Duodenal mucosa (tissue), 2 donors: ENCODE results near the gene RGMB.
A peak's percentile ranks its signal among the peaks of the same experiment; 100 is the strongest.
"Not testable (repeated sequence)": the region's sequence is repeated elsewhere in the genome, so short reads cannot be mapped to it uniquely, and the experiment has no call there.

Experiments
- H3K27ac ChIP-seq: one replicate; pipeline ENCODE4 v1.7.0; 2013; ENCODE audit warnings: low read depth, low read length
- H3K27me3 ChIP-seq, 2 donors: one replicate each; pipeline ENCODE4 v1.7.0; 2013; ENCODE audit warnings: low read length in 2 of 2, control low read depth in 1 of 2; ENCODE audit not compliant: insufficient read depth in 2 of 2, control insufficient read depth in 1 of 2
- H3K36me3 ChIP-seq, 2 donors: one replicate each; pipeline ENCODE4 v1.7.0; 2013; ENCODE audit warnings: low read length in 2 of 2, control low read depth in 1 of 2; ENCODE audit not compliant: insufficient read depth in 2 of 2, control insufficient read depth in 1 of 2
- H3K4me1 ChIP-seq, 2 donors: one replicate each; pipeline ENCODE4 v1.7.0; 2013; ENCODE audit warnings: low read length in 2 of 2, control low read depth in 1 of 2; ENCODE audit not compliant: insufficient read depth in 2 of 2, control insufficient read depth in 1 of 2
- H3K4me3 ChIP-seq, 2 donors: one replicate each; pipeline ENCODE4 v1.7.0; 2013; ENCODE audit warnings: low read length in 2 of 2, low read depth in 1 of 2
- H3K9ac ChIP-seq, 2 donors: one replicate each; pipeline ENCODE4 v1.7.0; 2013; ENCODE audit warnings: low read length in 2 of 2, low read depth in 1 of 2
- H3K9me3 ChIP-seq, 2 donors: one replicate each; pipeline ENCODE4 v1.7.0; 2013; ENCODE audit warnings: low read length in 2 of 2, control low read depth in 1 of 2; ENCODE audit not compliant: control insufficient read depth in 1 of 2

RGMB gene, protein sequence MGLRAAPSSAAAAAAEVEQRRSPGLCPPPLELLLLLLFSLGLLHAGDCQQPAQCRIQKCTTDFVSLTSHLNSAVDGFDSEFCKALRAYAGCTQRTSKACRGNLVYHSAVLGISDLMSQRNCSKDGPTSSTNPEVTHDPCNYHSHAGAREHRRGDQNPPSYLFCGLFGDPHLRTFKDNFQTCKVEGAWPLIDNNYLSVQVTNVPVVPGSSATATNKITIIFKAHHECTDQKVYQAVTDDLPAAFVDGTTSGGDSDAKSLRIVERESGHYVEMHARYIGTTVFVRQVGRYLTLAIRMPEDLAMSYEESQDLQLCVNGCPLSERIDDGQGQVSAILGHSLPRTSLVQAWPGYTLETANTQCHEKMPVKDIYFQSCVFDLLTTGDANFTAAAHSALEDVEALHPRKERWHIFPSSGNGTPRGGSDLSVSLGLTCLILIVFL

DNA sequence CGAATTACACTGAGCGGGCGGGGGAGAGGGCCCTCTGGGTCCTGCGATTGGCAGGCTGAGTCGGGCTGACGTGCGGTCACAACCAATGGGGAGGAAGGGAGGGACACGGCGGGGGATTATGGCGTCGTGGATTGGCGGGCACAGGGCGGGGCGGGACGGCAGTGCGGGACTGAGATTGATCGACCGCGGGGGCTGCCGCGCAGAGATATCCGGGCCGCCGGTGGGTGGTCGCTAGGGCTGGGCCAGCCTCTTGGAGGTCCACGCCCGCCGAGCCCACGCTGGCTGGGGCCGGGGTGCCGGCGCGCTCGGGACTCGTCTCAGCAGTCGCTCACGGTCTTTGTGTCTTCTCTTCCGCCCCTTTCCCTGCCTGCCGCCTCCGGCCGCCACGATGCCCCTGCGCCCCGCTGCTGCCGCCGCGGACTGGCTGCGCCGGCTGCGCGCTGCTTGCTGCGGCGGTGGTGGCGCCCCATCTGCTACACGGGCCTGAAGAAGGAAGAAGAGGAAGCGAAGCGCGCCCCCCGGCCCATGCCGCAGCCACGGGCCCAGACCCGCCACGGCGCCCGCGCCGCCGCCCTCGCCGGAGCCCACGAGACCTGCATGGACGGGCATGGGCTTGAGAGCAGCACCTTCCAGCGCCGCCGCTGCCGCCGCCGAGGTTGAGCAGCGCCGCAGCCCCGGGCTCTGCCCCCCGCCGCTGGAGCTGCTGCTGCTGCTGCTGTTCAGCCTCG is at the start of gene RGMB:
RGMB (plus strand) TSS at position 200 of the 728 bp plus-strand sequence; CDS start at position 608, 408 bp downstream.
- H3K9me3 ChIP-seq, result no peaks in the 10 kb centered on the region
- no peaks in the 10 kb centered on the region for H3K36me3 ChIP-seq
- peak within 1 kb of the TSS; percentile 74 for H3K27ac ChIP-seq
- H3K4me1 ChIP-seq, result peaks cover 16 to 24% of the 10 kb centered on the region in 2 donors
- H3K27me3 ChIP-seq, result peaks cover 0 to 7% of the 10 kb centered on the region in 2 donors
- H3K9ac ChIP-seq, result peak within 1 kb of the TSS; percentile 76 to 79
- peak within 1 kb of the TSS; percentile 72 to 89 for H3K4me3 ChIP-seq

DNA sequence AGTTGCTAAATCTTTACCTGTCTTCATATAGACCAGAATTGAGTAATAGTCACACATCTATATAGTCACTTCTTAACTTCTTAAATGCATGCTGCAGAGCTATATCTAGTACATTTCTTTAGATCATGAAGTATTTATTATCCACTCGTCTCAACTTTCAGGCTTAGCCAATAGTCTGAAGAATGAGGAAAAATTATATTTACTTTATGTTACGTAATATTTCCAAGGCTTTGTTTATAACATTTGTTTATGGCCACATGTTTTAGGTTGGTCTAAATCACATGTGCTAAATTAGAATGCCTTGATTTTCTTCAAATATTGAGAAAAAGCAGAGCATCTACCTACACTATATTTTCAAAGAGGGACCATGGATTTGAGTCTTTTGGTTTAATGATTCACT is 47.2 kb upstream of the RGMB start:
- H3K4me1 ChIP-seq, result no peaks in the 10 kb centered on the region
- no peak overlapping the region for H3K27ac ChIP-seq
- no peaks in the 10 kb centered on the region for H3K27me3 ChIP-seq
- H3K4me3 ChIP-seq, result no peak overlapping the region
- no peaks in the 10 kb centered on the region for H3K36me3 ChIP-seq
- no peaks in the 10 kb centered on the region for H3K9me3 ChIP-seq
- H3K9ac ChIP-seq, result no peak overlapping the region

DNA sequence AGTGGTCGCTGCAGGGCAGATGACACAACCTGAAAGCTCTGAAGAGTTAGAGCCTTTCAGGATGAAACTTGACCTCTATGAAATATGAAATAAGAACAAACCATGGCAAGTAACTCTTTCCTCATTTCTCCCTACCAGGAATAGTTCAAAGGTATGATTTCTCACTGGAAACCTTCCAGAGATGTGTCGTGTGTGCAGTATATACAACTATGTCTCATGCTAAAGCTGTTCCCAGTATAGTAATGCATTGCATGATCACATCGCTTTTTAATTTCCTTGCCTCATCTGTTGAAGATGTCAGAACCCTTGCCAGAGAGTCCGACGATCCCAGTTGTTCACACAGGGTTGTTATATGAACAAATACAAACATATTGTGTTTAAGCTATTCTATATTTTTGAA is 45.8 kb upstream of the RGMB start:
- H3K9ac ChIP-seq, result no peak overlapping the region
- H3K4me3 ChIP-seq, result no peak overlapping the region
- H3K27ac ChIP-seq, result no peak overlapping the region
- no peaks in the 10 kb centered on the region for H3K9me3 ChIP-seq
- H3K27me3 ChIP-seq, result no peaks in the 10 kb centered on the region
- H3K4me1 ChIP-seq, result no peaks in the 10 kb centered on the region
- no peaks in the 10 kb centered on the region for H3K36me3 ChIP-seq

DNA sequence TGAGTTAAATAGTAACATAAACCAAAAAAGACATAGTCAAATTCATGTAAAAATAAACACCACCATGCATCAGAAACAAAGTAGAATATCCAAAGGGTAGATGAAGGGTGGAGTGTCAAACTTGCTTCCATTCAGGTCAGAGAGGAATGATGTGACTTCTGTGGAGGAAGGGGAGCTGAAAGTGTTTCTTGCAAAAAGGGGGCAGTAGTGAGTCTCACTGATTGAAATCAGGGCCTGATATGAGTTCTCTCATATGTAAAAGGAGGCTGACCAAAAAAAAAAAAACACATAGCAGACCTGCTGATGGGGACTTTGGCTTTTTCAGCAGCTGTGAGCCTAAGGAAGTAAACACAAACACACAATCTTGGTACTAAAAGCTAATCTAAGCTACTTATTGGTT is 38.8 kb upstream of the RGMB start:
- peaks cover 0 to 2% of the 10 kb centered on the region in 2 donors for H3K9me3 ChIP-seq
- no peaks in the 10 kb centered on the region for H3K36me3 ChIP-seq
- H3K4me3 ChIP-seq, result no peak overlapping the region
- no peak overlapping the region for H3K9ac ChIP-seq
- no peaks in the 10 kb centered on the region for H3K4me1 ChIP-seq
- no peaks in the 10 kb centered on the region for H3K27me3 ChIP-seq
- no peak overlapping the region for H3K27ac ChIP-seq

DNA sequence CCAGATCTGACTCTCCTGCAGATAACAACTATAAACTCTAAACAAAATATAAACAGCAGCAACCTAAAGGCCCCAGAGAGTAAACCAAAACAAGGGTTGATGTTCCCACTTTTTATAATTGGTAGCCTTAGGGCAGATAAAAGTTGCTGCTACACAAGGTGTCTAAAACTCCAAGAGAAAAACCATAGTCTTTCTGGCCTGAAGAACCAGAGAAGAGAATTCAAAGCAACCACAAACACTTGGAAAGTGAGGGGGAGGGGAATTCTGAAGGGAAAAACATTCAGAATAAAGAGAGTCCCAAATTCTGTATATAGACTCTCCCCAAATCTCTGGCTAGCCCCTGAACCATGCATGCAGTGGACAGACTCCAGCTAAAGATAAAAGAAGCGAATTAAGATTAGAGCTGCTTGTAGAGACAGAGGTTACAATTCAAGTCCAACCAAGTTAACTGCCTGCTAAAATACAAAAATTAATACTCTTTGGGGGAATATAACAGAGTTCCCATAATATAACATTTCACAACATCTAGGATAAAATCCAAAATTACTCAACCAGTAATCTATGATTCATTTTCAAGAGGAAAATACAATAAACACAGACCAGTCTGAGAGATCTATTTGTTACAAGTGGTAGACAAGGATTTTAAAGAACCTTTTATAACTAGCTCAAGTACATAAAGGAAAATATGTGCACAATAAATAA is 37.5 kb upstream of the RGMB start:
- Histone ChIP-seq H3K4me1 (no peaks in the 10 kb centered on the region), H3K9me3 (peaks cover 0 to 2% of the 10 kb centered on the region in 2 donors), H3K27me3 (no peaks in the 10 kb centered on the region), H3K9ac (no peak overlapping the region), H3K27ac (no peak overlapping the region), H3K4me3 (no peak overlapping the region), H3K36me3 (no peaks in the 10 kb centered on the region)

DNA sequence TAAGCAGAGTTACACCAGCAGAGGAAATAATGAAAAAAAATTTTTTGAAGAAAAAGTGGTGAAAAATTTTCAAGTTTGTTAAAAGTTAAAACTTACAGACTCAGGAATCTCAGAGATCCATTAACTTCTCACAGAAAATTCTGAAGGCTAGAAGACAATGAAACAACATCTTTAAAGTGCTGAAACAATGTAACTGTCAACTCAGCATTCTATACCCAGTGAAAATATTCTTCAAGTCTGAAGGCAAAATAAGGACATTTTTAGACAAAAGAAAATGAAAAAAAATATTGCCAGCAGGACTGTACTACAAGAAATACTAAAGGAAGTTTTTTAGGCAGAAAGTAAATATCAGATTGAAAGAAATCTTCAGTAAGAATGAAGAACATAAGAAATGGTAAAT is 36.7 kb upstream of the RGMB start:
- H3K36me3 ChIP-seq, result no peaks in the 10 kb centered on the region
- no peaks in the 10 kb centered on the region for H3K27me3 ChIP-seq
- no peaks in the 10 kb centered on the region for H3K4me1 ChIP-seq
- no peak overlapping the region for H3K9ac ChIP-seq
- H3K9me3 ChIP-seq, result peaks cover 0 to 2% of the 10 kb centered on the region in 2 donors
- H3K4me3 ChIP-seq, result no peak overlapping the region
- no peak overlapping the region for H3K27ac ChIP-seq

DNA sequence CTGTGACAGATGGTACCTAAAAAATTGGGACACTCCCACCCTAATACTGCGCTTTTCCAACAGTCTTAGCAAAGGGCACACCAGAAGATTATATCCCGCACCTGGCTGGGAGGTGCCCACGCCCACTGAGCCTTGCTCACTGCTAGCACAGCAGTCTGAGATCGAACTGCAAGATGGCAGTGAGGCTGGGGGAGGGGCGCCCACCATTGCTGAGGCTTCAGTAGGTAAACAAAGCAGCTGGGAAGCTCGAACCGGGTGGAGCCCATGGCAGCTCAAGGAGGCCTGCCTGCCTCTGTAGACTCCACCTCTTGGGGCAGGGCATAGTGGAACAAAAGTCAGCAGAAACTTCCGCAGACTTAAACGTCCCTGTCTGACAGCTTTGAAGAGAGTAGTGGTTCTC is 36.0 kb upstream of the RGMB start:
- H3K36me3 ChIP-seq, H3K27ac ChIP-seq, H3K9ac ChIP-seq, H3K4me3 ChIP-seq, H3K4me1 ChIP-seq, H3K27me3 ChIP-seq, H3K9me3 ChIP-seq: not testable (repeated sequence)

DNA sequence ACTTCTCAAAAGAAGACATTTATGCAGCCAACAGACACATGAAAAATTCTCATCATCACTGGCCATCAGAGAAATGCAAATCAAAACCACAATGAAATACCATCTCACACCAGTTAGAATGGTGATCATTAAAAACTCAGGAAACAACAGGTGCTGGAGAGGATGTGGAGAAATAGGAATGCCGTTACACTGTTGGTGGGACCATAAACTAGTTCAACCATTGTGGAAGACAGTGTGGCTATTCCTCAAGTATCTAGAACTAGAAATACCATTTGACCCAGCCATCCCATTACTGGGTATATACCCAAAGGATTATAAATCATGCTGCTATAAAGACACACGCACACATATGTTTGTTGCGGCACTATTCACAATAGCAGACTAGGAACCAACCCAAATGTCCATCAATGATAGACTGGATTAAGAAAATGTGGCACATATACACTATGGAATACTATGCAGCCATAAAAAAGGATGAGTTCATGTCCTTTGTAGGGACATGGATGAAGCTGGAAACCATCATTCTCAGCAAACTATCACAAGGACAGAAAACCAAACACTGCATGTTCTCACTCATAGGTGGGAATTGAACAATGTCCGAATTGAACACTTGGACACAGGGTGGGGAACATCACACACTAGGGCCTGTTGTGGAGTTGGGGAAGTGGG is 34.8 kb upstream of the RGMB start:
- H3K27ac ChIP-seq, H3K4me1 ChIP-seq, H3K9me3 ChIP-seq, H3K4me3 ChIP-seq, H3K9ac ChIP-seq, H3K27me3 ChIP-seq, H3K36me3 ChIP-seq: not testable (repeated sequence)

DNA sequence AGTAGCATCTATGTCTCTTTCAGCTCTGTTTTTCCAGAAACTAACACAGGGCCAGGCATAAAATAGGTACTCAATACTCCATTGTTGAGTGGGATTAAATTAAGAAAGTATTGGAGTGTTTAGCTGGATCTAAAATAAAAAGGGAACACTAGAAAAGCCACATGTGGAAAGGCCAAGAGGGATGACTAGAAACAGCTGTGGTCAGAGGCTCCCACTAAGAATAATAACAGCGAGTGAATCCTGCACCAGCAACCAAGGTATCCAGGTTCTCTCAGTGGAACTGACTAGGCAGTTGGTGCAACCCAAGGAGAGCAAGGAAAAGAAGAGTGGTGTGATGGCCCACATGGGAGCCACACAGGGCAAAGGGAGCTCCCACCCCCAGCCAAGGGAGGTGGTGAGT is 31.5 kb upstream of the RGMB start:
- H3K27ac ChIP-seq, result no peak overlapping the region
- no peak overlapping the region for H3K4me3 ChIP-seq
- H3K36me3 ChIP-seq, result no peaks in the 10 kb centered on the region
- H3K4me1 ChIP-seq, result no peaks in the 10 kb centered on the region
- no peaks in the 10 kb centered on the region for H3K27me3 ChIP-seq
- H3K9me3 ChIP-seq, result peaks cover 0 to 2% of the 10 kb centered on the region in 2 donors
- H3K9ac ChIP-seq, result no peak overlapping the region
